Spleen (tissue), 7 donors: ENCODE data around the gene DBT.

Source experiments
- CTCF ChIP-seq, 11 experiments: fragments of 200-600 bp in 7 of 11; fragments of 450-650 bp in 4 of 11; sonication (generic) in 4 of 11; IDR thresholded peaks in 8 of 11; conservative IDR thresholded peaks in 3 of 11; 1 replicate in 7 of 11; 2 replicates in 4 of 11; pipeline versions ENCODE4 v1.4.0 to v1.8.0; 2016 to 2021; ENCODE audit warnings: antibody characterized with exemption in 11 of 11, inconsistent platforms in 4 of 11, mild to moderate bottlenecking in 1 of 11
- POLR2AphosphoS5 ChIP-seq, 3 donors: sonication (generic); formaldehyde crosslinking; IDR thresholded peaks; one replicate each; pipeline ENCODE4 v1.5.1; 2017; ENCODE audit warnings: antibody characterized with exemption in 3 of 3
- donor health status: DM: no; HTN: no; CAD: no; lungs with moderate emphysema.
- donor health status: DM: no; HTN: no; CAD: no.
- donor health status: DM: no; HTN: no; CAD: no.

GRCh38 chr1:100162881-100163280, 86.8 kb downstream of the DBT start:
- TF ChIP-seq CTCF (IDR thresholded peaks at IDR 0.05 in 8 of 11, conservative IDR thresholded peaks at IDR 0.05 in 3 of 11), result no peak
- TF ChIP-seq POLR2AphosphoS5 (IDR thresholded peaks at IDR 0.05), result no peak
